Activated CD4-positive, alpha-beta T cell treated with anti-CD3 and anti-CD28 coated beads for 48 hours (primary cell): ENCODE results near the gene TRDN.
"Not testable (repeated sequence)": the region's sequence is repeated elsewhere in the genome, so short reads cannot be mapped to it uniquely, and the experiment has no call there.

Source experiments
- DNase-seq: peaks from one replicate; pipeline ENCODE4 v3.0.0-alpha.2; 2020

TRDN gene

DNA sequence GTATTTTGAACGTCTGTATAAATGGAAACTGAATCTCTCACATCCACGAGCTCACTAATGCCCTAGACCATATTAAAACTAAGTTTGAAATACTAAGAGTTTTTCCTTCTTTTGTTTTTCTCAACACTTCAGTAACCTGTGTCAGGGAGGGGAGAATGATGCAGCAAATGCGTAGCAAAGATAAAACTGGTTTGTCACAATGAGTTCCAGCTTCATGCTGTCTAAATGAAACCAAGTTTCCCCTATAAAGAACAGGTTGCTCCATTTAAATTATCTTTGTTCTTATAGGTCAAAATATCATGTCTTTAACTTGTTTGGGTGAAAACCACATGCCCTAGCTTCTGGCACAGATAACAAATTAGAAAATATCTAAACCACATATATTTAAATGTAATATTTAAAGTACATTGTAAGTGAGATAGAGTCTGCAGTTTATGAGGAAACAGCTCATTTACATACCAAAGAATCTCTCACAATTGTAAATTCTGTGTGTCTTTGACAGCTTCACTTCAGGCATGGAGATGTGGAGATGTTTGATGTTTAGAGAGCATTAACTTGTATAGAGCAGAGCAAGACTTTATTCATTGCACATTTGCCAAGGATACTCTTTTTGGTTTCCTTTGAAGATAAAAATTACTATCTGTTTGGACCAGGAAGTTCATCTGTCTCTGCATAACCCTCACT lies 7.3 kb downstream of the TRDN start:
- DNase-seq = no peak

DNA sequence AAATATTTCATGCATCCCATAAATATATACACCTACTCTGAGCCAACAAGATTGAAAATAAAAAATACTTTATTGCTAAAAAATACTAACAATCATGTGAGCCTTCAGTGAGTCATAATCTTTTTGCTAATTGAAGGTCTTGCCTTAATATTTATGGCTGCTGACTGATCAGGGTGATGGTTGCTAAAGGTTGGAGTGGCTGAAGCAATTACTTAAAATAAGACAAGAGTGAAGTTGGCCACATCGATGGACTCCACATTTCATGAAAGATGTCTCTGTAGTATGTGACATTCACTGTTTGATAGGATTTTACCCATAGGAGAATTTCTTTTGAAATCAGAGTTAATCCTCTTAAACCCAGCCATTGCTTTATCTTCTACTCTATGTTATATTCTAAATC lies 11.1 kb downstream of the TRDN start:
- no peak for DNase-seq

DNA sequence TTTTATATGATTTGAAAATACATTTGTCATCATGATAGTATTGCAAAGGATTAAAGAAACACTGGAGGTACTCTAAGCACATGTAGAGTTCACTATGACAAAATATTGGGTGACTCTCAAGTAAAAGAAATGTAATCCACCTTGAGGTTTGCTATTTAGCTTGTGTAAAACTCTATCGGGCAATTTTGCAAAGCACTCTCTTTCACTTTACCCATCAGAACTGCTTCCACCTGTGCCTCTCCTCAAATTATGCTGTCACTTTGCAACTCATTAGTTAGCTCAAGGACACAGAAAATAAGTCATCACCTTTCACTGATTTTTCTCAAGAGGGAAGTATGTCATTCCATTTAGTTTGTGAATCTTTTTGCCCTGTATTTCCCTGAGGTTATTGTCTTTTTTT lies 14.0 kb downstream of the TRDN start:
- DNase-seq = no peak

DNA sequence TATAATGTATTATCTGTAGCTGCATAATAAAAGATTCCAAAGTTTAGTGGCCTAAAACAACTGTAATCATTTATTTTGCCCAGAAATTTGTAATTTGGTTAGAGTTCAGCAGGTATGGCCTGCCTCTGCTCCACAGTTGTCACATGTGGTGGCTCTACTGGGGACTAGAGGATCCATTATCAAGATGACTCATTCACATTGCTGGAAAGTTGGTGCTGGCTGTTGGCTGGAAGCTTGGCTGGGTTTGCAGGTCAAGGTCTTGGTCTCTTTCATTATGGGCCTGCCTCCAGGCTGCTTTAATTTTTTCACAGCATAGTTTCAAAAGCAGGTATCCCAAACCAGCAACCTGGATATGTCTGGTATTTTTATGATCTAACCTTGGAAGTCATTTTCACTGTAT lies 17.6 kb downstream of the TRDN start:
- DNase-seq = no peak

DNA sequence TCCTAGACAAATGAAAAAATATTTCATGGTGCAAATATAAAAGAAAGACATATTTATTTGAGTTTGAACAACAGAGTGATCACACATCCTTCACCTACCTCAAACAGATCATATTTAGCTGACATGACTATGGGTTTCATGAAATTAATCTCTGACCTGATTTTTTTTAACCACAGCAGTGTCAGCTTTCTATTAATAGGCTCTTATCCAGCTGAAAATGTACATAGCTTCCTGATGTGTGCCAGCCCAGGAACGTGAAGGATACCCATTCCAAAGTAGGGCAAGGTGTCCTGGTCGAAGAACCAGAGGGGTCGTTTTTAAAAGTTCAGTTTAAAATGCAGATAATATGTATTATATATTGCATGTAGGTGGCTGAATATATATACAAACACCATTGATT lies 19.8 kb downstream of the TRDN start:
- DNase-seq = no peak

DNA sequence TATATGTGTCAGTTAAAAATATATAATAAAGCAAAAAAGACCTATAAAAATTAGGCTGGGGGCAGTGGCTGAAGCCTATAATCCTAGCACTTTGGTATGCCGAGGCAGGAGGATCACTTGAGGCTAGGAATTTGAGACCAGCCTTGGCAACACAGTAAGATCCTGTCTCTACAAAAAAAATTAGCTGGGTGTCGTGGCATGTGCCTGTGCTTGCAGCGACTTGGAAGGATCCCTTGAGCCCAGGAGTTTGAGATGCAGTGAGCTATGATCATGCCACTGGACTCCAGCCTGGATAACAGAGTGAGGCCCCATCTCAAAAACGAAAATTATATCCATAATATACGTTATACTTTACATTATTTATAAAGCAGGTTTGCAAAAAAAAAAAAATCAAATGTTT lies 20.7 kb downstream of the TRDN start:
- DNase-seq = no peak

DNA sequence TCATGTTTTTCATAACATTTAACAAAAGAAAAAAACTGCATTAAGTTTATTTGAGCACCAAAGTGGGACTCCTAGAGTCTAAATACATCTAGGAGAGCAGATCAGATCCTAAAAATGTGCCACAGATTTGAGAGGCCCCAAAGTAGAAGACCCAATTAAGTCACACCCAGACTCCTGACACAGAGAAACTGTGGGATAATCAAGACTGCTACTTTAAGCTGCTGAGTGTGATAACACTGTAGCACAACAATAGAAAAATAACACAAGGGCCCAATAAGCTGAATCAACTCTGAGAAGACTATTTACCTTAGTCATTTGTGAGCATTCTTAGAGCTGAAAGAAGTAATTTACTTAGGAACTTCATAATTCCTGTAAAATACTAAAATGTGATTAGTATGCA lies 26.0 kb downstream of the TRDN start:
- DNase-seq = no peak

DNA sequence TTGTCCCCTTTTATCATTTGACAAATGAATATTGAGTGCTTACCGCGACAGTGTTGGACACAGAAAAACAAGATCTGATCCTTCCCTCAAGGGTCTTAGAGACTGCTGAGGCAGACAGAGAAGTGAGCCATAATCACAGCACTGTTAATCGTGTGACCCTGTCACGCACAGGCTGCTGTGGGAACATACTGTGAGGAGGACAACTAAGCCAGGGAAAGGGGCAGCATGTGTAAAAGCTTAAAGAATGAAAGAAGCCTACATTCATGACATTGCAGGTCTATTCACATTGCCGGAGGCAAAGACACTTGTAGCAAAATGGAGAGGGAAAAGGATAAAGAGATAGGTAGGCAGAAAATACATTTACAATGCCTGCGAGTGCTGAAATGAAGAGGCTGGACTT lies 32.7 kb downstream of the TRDN start:
- no peak for DNase-seq

DNA sequence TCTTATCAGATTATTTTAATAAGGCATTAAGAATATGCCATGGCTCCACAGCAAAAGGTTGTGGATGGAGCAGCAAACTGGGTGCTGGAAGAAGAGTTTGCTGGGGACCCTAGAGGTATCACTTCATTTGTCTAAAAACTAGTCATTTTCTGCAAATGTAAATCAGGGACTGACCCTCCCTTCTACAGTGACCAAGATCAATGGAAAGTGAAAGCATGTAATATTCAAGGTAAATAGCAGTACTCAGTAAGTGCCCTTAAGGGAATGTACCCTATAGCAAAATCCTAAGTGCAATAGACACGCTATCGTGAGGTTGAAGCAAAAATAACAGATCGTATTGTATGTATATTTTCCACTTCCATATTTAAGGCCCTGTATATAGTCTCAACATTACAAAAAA lies 38.7 kb downstream of the TRDN start:
- no peak for DNase-seq

DNA sequence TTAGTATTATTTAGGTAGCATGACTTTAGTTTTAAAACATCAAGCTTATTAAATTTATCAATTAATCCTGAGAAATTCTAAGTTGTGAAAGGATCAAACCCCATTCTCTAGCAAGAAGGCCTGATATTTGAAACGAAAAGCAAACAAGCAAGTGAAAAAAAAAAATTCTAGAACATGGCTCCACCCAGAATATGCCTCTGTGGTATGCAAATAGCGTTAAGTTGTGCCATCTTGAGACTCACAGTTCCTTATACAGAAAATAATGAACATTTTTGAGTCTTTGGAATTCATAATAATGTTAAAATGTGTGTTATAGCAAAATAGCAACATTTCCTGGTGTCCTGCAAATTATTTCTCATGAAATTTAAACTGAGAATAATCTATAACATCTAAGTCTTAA lies 42.0 kb downstream of the TRDN start:
- DNase-seq = no peak

DNA sequence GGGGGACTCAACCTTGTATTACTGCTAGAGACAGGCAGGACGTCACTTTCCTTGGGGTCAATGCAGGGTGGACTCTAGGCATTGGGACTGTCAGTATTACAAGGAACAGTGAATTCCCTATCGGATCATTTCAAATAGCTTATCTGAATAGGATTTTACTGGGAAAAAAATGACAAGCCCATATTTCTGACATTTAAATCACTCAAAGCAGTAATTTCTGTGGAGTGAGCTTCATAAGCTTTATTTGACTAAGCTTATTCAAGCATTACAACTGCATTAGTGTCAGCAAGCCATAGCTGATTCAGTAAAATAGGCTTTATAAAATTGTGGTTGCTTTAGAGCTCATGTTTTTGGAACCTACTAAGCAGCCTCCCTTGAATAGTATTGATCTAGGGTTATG lies 44.3 kb downstream of the TRDN start:
- DNase-seq = no peak

DNA sequence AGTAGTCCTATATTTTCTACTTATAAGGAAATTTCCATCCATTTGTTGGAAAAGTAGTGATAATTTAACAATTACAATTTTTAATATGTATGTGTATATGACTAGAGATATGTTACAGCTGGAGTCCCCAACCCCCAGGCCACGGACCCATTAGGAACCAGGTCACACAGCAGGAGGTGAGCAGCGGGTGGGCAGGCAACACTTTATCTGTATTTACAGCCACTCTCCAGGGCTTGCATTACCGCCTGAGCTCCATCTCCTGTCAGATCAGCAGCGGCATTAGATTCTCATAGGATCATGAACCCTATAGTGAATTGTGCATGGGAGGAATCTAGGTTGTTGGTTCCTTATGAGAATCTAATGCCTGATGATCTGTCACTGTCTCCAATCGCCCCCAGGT lies 46.8 kb downstream of the TRDN start:
- DNase-seq = no peak

DNA sequence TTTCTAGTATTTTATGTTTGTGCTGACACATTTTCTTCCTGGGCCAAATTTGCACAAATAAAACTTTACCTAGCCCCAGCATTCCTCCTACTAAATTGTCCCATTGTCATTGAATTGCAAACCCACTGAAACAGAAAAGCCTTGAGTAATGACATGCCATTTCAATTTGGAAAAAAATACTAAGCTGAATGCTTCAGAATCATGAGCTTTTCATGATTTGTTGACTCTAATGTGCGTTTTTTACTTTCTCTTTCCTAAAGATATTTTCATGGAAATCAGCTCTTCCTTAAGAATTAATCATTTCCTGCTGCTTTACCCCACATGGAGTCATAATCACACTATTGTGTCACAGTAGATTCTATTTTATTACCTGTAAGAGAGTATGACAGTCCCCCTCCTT lies 47.4 kb downstream of the TRDN start:
- DNase-seq = no peak

DNA sequence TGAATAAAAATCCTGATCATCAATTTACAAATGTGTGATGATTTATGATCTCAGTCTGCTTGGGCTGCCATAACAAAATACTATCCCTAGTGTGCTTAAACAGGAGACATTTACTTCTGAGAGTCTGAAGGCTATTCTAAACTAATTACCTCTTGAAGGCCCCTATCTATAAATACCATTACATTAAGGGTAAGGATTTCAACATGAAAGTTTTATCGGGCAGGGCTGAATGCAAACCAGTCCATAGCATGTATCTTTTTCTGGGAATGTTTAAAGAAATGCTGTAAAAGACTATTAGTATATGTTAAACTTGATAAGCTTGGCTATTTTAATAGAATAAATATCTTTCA lies 48.2 kb downstream of the TRDN start:
- no peak for DNase-seq

DNA sequence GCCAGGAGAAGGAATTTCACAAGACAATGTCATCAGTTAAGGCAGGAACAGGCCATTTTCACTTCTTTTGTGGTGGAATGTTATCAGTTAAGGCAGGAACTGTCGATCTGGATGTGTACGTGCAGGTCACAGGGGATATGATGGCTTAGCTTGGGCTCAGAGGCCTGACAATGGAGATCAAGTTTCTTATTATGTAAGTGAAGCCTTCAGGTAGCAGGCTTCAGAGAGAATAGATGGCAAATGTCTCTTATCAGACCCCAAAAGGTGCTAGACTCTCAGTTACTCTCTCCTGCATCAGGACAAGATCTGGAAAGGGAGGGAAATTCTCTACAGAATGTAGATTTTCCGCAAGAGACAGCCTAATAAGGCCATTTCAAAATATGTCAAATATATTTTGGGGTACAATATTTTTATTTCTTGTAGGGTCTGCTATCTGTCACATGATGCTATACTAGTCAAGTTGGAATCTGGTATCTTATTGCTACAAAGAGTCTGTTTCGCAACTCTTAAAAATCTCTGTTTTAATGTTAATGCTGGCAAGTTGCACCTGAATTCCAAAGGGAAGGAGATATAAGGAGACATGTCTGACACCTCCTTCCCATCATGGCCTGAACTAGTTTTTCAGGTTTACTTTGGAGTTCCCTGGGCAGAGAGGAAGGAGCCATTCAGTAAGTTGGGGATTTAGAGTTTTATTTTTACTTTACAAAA lies 48.8 kb downstream of the TRDN start:
- no peak for DNase-seq

DNA sequence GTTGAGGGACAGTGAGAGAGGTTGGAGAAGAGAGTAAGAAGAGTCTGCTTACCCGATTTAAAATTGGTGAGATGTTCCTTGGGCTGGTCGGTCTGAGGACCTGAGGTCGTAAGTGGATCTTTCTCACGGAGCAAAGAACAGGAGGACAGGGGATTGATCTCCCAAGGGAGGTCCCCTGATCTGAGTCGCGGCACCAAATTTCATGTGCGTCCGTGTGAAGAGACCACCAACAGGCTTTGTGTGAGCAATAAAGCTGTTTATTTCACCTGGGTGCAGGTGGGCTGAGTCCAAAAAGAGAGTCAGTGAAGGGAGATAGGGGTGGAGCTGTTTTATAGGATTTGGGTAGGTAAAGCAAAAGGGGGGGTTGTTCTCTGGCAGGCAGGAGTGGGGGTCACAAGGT lies 49.3 kb downstream of the TRDN start:
- DNase-seq = not testable (repeated sequence)

DNA sequence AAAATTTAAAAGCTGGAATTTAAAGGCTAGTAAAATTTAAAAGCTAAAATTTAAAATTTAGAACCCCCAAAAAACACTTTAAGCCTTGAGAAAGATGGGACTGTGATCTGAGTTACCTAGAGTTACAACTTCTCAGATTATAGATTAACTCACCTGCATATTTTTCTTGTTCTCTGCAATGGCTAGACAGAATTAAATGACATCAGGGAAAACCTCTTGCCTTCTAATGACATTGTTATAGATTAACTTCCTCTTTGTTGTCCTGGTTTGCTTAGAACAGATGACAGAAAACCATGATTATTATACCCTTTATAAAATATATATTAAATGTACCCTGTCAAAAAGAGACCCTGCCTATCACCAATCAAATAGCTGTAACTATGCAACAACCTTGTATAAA lies 56.4 kb downstream of the TRDN start:
- DNase-seq = no peak

DNA sequence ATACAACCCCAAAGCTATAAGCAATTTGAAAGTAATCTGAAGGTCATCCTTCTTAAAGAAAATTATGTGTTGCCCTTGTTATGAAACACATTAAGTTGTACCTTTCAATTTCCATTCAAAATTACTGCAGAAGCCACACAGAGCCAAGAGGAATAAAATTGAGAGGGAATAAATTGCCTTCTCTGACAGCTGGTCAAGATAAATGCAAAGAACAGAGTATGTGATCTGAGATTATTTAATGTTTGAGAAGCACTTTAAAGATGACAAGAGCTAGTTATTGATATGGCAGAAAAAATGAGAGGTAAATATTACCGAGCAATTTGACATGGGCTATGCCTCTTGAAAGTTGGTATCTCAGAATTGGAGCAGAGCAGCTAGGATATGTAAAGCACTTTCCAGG lies 61.6 kb downstream of the TRDN start:
- no peak for DNase-seq

DNA sequence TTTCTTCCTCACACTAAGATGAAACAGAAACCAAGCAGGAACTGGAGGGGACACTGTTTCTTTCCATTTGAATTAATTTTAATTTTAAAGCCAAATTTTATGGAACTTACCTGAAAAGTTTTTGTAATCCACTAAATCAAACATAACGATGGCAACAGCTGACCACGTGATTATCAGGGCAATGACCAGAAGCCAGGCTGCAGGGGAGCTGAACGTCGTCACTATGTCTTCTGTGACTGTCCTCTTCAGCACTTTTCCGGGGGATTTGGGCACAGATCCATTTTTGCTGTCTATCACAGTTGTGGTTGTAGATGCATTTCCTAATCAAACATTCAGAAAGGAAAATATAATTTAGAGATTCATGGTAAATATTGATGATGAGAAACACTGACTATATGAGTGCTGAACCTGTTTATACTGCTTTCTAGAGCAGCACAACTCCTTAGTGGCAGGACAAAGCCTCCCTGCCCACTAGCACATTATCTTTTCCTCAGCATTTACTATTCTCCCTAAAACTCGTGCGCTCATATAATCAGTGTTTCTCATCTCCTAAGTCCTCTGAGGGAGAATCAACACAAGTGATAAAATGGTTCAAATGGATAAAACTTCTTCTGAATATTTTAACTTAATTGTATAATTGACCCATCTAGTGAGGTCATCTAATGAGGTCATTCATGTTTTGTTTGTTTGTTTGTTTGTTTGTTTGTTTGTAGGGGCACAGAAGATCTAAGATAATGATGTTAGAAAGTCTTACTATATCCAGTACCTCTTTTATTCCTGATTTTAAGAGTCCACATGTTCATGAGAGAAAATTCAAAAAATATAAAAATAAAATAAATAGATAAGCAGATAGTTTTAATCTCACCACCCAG lies 65.7 kb downstream of the TRDN start:
- DNase-seq = no peak

DNA sequence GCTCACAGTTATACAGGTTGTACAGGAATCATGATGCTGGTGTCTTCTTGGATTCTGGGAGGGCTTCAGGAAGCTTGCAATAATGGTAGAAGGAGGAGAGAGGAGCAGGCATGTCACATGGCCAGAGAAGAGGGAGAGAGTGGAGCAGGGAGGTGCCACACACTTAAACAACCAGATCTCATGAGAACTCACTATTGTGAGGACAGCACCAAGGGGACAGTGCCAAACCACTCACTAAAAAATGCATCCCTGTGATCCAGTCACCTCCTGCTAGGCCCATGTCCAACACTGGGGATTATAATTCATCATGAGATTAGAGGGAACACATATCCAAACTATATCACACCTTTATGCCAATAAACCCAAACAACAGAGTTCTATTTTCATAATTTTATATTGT lies 67.2 kb downstream of the TRDN start:
- no peak for DNase-seq

DNA sequence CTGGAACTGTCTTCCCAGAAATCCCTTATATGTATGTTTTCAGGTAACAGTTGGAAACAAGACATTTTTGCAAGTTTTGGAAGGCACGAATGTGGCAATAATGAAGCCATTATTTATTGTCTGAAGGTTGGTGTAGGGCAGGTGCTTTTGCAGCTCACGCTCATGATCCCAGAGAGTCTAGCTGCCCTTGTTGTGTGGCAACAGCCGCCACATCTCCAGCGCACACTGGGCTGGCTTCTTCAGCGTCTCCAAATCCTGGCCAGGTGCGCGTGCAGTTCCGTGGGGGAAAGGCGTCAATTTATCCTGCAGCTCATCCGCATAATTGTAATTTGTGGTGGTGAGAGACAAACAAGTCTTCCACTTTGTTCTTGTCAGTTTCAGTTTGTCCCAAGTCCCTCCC lies 71.2 kb downstream of the TRDN start:
- DNase-seq = no peak

DNA sequence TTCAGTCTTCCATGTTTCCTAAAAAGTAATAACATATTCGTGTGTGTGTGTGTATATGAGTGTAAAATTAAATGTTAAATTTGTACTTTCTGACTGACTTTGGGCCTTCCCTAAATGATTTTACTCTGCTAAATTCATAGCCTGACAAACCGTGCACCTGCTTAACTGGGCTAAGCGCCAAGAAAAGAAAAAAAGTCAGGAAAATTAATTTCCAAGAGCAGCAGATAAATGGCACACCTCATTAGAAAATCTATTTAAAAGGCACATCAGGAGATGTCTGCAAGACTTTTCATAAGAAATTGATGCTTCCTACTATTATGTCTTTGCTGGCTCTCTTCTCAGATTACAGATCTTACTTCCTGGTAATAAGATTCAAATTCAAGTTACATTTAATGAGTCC lies 72.4 kb downstream of the TRDN start:
- no peak for DNase-seq

DNA sequence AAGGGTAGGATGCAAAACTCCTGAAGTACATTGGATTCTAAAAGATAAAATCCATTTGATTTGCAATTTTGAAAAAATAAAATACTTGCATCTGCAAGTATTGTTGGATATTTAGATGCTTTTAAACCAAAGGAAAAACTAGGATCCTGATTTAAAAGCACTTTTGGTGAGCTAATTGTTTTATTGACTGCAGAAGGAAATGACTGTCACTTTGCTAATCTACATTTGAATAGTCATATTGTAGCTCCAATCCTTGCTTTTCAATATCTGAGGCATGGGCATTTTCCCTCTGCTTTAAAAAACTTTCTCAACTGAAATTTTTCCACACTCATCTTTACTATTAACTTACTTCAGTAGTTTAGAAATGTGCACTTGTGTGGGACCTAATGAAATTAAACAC lies 74.1 kb downstream of the TRDN start:
- DNase-seq = no peak

DNA sequence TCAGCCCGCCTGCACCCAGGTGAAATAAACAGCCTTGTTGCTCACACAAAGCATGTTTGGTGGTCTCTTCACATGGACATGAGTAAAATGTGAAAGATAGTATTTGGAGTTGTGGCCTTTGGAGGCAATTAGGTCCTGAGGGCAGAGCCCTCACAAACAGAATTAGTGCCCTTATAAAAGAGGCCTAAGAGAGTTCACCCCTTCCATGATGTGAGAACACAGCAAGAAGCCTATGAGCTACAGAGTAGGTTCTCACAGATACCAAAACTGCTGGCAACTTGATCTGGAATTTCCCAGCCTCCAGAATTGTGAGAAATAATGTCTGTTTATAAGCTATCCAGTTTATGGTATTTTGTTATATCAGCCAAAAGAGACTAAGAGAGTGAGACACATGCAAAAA lies 74.5 kb downstream of the TRDN start:
- DNase-seq = no peak
